ENCODE results near the gene COPS7B. TPM values are rescaled to one million over a fixed set of nuclear protein-coding genes. Genes with fewer than 3 reads are reported as not detected.

The COPS7B gene
- total and polyA plus RNA-seq, 2 donors (not counting 1 experiment from before 2014, with no cell fraction given) = 17.7 to 39.5 TPM

GRCh38 chr2:231821908-231822307, 35.7 kb downstream of the COPS7B start:
- H3K79me2 ChIP-seq (ENCODE audit: control insufficient read depth, insufficient read depth, low read length) = no peaks in the 10 kb centered on the region
- no peaks in the 10 kb centered on the region for H3K9me3 ChIP-seq (ENCODE audit: control insufficient read depth, insufficient read depth, low read depth, low read length)
- no peak for DNase-seq (ENCODE audit: low read depth in 2 of 2)
- TF ChIP-seq EZH2 (IDR thresholded peaks at IDR 0.05; ENCODE audit: low read length, missing control alignments) = no peak
- TF ChIP-seq, protein P1, sequence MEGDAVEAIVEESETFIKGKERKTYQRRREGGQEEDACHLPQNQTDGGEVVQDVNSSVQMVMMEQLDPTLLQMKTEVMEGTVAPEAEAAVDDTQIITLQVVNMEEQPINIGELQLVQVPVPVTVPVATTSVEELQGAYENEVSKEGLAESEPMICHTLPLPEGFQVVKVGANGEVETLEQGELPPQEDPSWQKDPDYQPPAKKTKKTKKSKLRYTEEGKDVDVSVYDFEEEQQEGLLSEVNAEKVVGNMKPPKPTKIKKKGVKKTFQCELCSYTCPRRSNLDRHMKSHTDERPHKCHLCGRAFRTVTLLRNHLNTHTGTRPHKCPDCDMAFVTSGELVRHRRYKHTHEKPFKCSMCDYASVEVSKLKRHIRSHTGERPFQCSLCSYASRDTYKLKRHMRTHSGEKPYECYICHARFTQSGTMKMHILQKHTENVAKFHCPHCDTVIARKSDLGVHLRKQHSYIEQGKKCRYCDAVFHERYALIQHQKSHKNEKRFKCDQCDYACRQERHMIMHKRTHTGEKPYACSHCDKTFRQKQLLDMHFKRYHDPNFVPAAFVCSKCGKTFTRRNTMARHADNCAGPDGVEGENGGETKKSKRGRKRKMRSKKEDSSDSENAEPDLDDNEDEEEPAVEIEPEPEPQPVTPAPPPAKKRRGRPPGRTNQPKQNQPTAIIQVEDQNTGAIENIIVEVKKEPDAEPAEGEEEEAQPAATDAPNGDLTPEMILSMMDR (conservative IDR thresholded peaks at IDR 0.05 in 1 of 2, IDR thresholded peaks at IDR 0.05 in 1 of 2; ENCODE audit: low read depth in 1 of 2, low read length in 2 of 2) = no peak
- H3K27me3 ChIP-seq (ENCODE audit: control insufficient read depth, insufficient read depth, low read length) = peaks cover 4% of the 10 kb centered on the region
- no peak overlapping the region for H3K4me2 ChIP-seq (ENCODE audit: extremely low read depth, insufficient read depth, low read length)
- no peak overlapping the region for H3K27ac ChIP-seq (ENCODE audit: insufficient read depth, low read length)
- H4K20me1 ChIP-seq (ENCODE audit: control insufficient read depth, extremely low read depth, insufficient read depth, low read length) = no peaks in the 10 kb centered on the region
- H3K4me1 ChIP-seq (ENCODE audit: control insufficient read depth, extremely low read depth, insufficient read depth, low read length) = no peaks in the 10 kb centered on the region
- H3K36me3 ChIP-seq (ENCODE audit: control insufficient read depth, insufficient read depth, low read length) = no peaks in the 10 kb centered on the region
- H3K9ac ChIP-seq (ENCODE audit: insufficient read depth, low read length) = no peak overlapping the region
- H3K4me3 ChIP-seq (replicated peaks in 1 of 4; ENCODE audit: control extremely low read depth in 1 of 4, insufficient read depth in 1 of 4, low read depth in 3 of 4, low read length in 4 of 4) = no peak overlapping the region
- H2AFZ ChIP-seq (ENCODE audit: low read length) = no peak overlapping the region

GRCh38 chr2:231853105-231853504, 66.9 kb downstream of the COPS7B start:
- no peaks in the 10 kb centered on the region for H3K9me3 ChIP-seq (ENCODE audit: control insufficient read depth, insufficient read depth, low read depth, low read length)
- no peaks in the 10 kb centered on the region for H4K20me1 ChIP-seq (ENCODE audit: control insufficient read depth, extremely low read depth, insufficient read depth, low read length)
- H3K9ac ChIP-seq (ENCODE audit: insufficient read depth, low read length) = no peak overlapping the region
- H3K4me3 ChIP-seq (replicated peaks in 1 of 4; ENCODE audit: control extremely low read depth in 1 of 4, insufficient read depth in 1 of 4, low read depth in 3 of 4, low read length in 4 of 4) = no peak overlapping the region
- peaks cover 8% of the 10 kb centered on the region for H3K27me3 ChIP-seq (ENCODE audit: control insufficient read depth, insufficient read depth, low read length)
- DNase-seq (ENCODE audit: low read depth in 2 of 2) = no peak
- H3K27ac ChIP-seq (ENCODE audit: insufficient read depth, low read length) = no peak overlapping the region
- no peak overlapping the region for H2AFZ ChIP-seq (ENCODE audit: low read length)
- H3K36me3 ChIP-seq (ENCODE audit: control insufficient read depth, insufficient read depth, low read length) = no peaks in the 10 kb centered on the region
- H3K4me1 ChIP-seq (ENCODE audit: control insufficient read depth, extremely low read depth, insufficient read depth, low read length) = no peaks in the 10 kb centered on the region
- H3K4me2 ChIP-seq (ENCODE audit: extremely low read depth, insufficient read depth, low read length) = no peak overlapping the region
- TF ChIP-seq EZH2 (IDR thresholded peaks at IDR 0.05; ENCODE audit: low read length, missing control alignments) = no peak
- TF ChIP-seq, protein P1 (conservative IDR thresholded peaks at IDR 0.05 in 1 of 2, IDR thresholded peaks at IDR 0.05 in 1 of 2; ENCODE audit: low read depth in 1 of 2, low read length in 2 of 2) = no peak
- no peaks in the 10 kb centered on the region for H3K79me2 ChIP-seq (ENCODE audit: control insufficient read depth, insufficient read depth, low read length)

DNA sequence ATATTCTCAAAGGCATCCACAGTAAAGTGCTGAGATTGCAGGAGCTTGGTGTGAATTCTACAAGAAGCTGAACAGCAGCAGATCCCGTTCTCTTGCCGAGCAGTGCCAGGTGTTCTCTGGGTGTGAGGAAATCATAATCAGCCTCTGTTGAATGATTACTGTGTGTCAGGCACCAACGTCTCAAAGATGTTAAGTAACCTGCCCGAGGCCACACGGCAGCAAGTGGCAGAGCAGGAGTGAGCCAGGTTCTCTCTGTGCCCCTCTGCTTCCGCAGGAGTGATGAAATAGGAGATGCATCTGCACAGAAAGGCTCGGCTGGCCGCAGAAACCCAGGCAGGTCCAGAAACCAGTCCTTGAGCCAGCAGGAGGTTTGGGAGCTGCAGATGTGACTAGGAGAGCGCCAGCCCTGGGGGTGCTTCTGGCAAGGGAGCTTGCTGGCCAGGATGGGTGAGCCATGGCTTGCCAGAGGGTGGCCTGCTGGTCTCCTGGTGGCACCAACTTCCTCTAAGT, 68.4 kb downstream of the COPS7B start:
- Histone ChIP-seq H2AFZ (ENCODE audit: low read length) (no peak overlapping the region), H3K4me1 (ENCODE audit: control insufficient read depth, extremely low read depth, insufficient read depth, low read length) (no peaks in the 10 kb centered on the region), H3K27me3 (ENCODE audit: control insufficient read depth, insufficient read depth, low read length) (peaks cover 8% of the 10 kb centered on the region), H4K20me1 (ENCODE audit: control insufficient read depth, extremely low read depth, insufficient read depth, low read length) (no peaks in the 10 kb centered on the region), H3K9me3 (ENCODE audit: control insufficient read depth, insufficient read depth, low read depth, low read length) (no peaks in the 10 kb centered on the region), H3K4me2 (ENCODE audit: extremely low read depth, insufficient read depth, low read length) (no peak overlapping the region), H3K4me3 (replicated peaks in 1 of 4; ENCODE audit: control extremely low read depth in 1 of 4, insufficient read depth in 1 of 4, low read depth in 3 of 4, low read length in 4 of 4) (no peak overlapping the region), H3K79me2 (ENCODE audit: control insufficient read depth, insufficient read depth, low read length) (no peaks in the 10 kb centered on the region), H3K36me3 (ENCODE audit: control insufficient read depth, insufficient read depth, low read length) (no peaks in the 10 kb centered on the region), H3K9ac (ENCODE audit: insufficient read depth, low read length) (no peak overlapping the region), H3K27ac (ENCODE audit: insufficient read depth, low read length) (no peak overlapping the region)
- TF ChIP-seq, protein P1 (conservative IDR thresholded peaks at IDR 0.05 in 1 of 2, IDR thresholded peaks at IDR 0.05 in 1 of 2; ENCODE audit: low read depth in 1 of 2, low read length in 2 of 2) = no peak
- no peak for TF ChIP-seq EZH2 (IDR thresholded peaks at IDR 0.05; ENCODE audit: low read length, missing control alignments)
- no peak for DNase-seq (ENCODE audit: low read depth in 2 of 2)
